Measurements from ENCODE around the gene PREPL. TPM values are rescaled to one million over a fixed set of nuclear protein-coding genes. Genes with fewer than 3 reads are reported as not detected.

PREPL gene
- total RNA-seq, 2 experiments from 2014 or later = 31.5 to 38.6 TPM

- ChIA-PET CTCF (no interaction called here), POLR2A (no interaction called here)
- H3K27ac Mint-ChIP-seq = no peak overlapping the region
- intact Hi-C loops (cut with DNase I, micrococcal nuclease) = no loop called here
- no peaks in the 10 kb centered on the region for H3K36me3 Mint-ChIP-seq (ENCODE audit: low read depth)
- no peak overlapping the region for H3K4me3 Mint-ChIP-seq
- DNase-seq (no peak), ATAC-seq (no peak)
- no peaks in the 10 kb centered on the region for H3K9me3 Mint-ChIP-seq (ENCODE audit: low read depth)
- H3K4me1 Mint-ChIP-seq = no peaks in the 10 kb centered on the region
- no peaks in the 10 kb centered on the region for H3K27me3 Mint-ChIP-seq
These were observed 85.4 kb downstream of the PREPL start for GRCh38 chr2:44275927-44276303.

DNA sequence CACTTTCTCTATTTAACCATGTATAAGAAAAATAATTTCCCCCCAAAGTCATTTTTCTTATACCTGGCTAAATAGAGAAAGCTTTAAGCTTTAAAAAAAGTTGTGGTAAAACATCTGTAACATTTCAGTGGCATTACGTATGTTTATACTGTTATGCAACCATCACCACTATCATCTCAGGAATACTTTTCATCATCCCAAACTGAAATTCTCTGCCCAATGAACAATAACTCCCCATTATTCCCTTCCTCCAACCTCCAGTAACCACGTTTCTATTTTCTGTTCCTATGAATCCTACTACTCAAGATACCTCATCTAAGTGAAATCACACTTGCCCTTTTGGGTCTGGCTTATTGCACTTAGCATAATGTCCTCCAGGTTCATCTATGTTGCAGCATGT is 87.7 kb downstream of the PREPL start:
- H3K27me3 Mint-ChIP-seq = no peaks in the 10 kb centered on the region
- ATAC-seq (no peak), DNase-seq (no peak)
- intact Hi-C loops (cut with DNase I, micrococcal nuclease) = no loop called here
- H3K9me3 Mint-ChIP-seq (ENCODE audit: low read depth) = peaks cover 1% of the 10 kb centered on the region
- POLR2A ChIA-PET = interaction anchor here (0.6 kb wide), 1 partner anchor 227 kb away, joined by 5 read pairs; no protein-coding TSS in a partner anchor
- CTCF ChIA-PET = interaction anchor here (0.6 to 2.0 kb wide), 4 partner anchors 10 to 940 kb away, joined by 3 to 4 read pairs (median 4); no protein-coding TSS in a partner anchor
- H3K36me3 Mint-ChIP-seq (ENCODE audit: low read depth) = no peaks in the 10 kb centered on the region
- H3K27ac Mint-ChIP-seq = no peak overlapping the region
- H3K4me3 Mint-ChIP-seq = no peak overlapping the region
- H3K4me1 Mint-ChIP-seq = no peaks in the 10 kb centered on the region

DNA sequence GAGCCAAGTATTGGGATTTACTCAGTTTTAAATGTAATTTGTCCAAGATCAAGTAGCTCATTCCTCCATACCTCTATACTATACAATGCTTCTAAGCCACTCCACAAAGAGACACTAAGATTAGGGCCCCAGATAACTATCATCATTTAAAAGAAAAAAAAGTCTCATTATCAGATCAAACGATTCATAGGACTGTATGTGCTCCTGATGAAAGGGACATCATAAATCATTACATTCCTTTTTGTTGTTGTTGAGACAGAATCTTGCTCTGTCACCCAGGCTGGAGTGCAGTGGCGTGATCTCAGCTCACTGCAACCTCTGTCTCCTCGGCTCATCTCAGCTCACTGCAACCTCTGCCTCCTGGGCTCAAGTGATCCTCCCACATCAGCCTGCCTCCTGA is 88.2 kb downstream of the PREPL start:
- DNase-seq (no peak), ATAC-seq (no peak)
- Mint-ChIP-seq H3K27me3 (no peaks in the 10 kb centered on the region), H3K4me3 (no peak overlapping the region), H3K36me3 (ENCODE audit: low read depth) (no peaks in the 10 kb centered on the region), H3K27ac (no peak overlapping the region), H3K4me1 (no peaks in the 10 kb centered on the region), H3K9me3 (ENCODE audit: low read depth) (peaks cover 1% of the 10 kb centered on the region)
- CTCF ChIA-PET = interaction anchor here (0.6 to 2.0 kb wide), 3 partner anchors 10 to 940 kb away, joined by 3 to 4 read pairs (median 4); no protein-coding TSS in a partner anchor
- POLR2A ChIA-PET = no interaction called here
- intact Hi-C loops (cut with DNase I, micrococcal nuclease) = no loop called here

DNA sequence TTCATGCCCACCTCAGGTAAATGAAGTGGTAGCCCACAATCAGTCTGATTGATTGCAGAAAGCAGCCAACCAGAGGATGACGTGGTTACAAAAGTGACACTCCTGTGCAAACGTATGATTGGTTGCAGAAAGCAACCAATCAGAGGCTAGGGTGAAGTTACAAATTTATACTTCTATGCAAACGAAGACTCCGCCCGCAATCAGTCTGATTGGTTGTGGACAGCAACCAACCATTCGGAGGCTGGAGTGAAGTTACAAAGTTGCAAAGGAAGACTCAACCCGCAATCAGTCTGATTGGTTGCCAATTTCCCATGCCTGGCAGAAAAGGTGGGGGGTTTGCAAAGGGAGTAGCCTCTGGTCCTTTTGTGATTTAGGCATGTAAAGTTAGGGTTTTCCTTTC is 90.0 kb downstream of the PREPL start:
- ChIA-PET POLR2A (interaction anchor here (0.6 kb wide), 1 partner anchor 225 kb away, joined by 4 read pairs; no protein-coding TSS in a partner anchor), CTCF (no interaction called here)
- DNase-seq = no peak
- no peak for ATAC-seq
- intact Hi-C loops (cut with DNase I, micrococcal nuclease) = no loop called here
- no peaks in the 10 kb centered on the region for H3K36me3 Mint-ChIP-seq (ENCODE audit: low read depth)
- H3K27me3 Mint-ChIP-seq = no peaks in the 10 kb centered on the region
- no peak overlapping the region for H3K4me3 Mint-ChIP-seq
- no peaks in the 10 kb centered on the region for H3K4me1 Mint-ChIP-seq
- H3K9me3 Mint-ChIP-seq (ENCODE audit: low read depth) = peaks cover 1% of the 10 kb centered on the region
- H3K27ac Mint-ChIP-seq = no peak overlapping the region

- DNase-seq (no peak), ATAC-seq (no peak)
- ChIA-PET POLR2A (no interaction called here), CTCF (no interaction called here)
- intact Hi-C loops (cut with DNase I, micrococcal nuclease) = no loop called here
- H3K9me3 Mint-ChIP-seq (ENCODE audit: low read depth) = peaks cover 1% of the 10 kb centered on the region
- no peaks in the 10 kb centered on the region for H3K27me3 Mint-ChIP-seq
- no peaks in the 10 kb centered on the region for H3K36me3 Mint-ChIP-seq (ENCODE audit: low read depth)
- H3K27ac Mint-ChIP-seq = no peak overlapping the region
- H3K4me3 Mint-ChIP-seq = no peak overlapping the region
- no peaks in the 10 kb centered on the region for H3K4me1 Mint-ChIP-seq
These were observed 91.5 kb downstream of the PREPL start for GRCh38 chr2:44269831-44270230.

DNA sequence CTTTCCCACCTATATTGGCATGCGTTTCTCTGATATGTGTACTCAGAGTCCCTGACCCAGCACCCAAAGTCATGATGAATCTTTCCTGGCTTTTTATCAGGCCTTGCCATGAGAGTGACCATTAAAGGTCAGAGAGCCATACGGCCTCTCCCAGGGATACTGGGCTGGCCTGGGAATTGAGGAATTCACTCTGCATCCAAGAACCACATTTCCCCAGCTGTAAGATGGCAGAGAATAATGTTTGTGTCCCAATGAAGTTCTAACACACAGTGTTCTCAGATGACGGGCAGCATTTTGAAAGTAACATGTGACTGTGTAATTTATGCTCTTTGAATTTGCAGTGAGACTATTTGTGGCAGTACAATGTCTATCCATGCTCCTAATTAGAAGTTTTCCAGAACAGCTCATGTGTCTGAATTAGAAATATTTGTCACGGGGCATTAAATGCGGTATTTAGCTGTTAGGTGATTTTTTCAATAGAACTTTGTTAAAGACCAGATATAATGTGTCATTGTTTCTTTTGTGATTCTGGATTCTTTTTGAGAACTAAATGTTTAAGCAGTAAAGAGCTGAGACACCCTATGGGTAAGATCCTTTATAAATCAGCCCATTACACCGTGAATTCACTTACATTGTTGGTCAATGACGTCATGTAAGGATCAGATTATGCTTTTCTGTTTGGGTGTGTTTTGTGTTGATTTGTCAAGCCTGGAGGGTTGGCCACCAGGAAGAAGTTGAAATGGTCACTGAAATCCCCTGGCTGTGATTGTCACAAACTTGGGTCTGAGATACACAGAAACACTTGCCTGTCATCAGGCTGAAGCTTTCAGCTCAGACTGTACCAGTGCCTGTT is 93.3 kb downstream of the PREPL start:
- CTCF ChIA-PET = interaction anchor here (0.6 to 1.5 kb wide), 3 partner anchors 31 to 210 kb away, joined by 3 to 4 read pairs (median 3); no protein-coding TSS in a partner anchor
- intact Hi-C loops (cut with DNase I, micrococcal nuclease) = no loop called here
- no peak for ATAC-seq
- H3K36me3 Mint-ChIP-seq (ENCODE audit: low read depth) = no peaks in the 10 kb centered on the region
- POLR2A ChIA-PET = no interaction called here
- peaks cover 1% of the 10 kb centered on the region for H3K9me3 Mint-ChIP-seq (ENCODE audit: low read depth)
- H3K4me3 Mint-ChIP-seq = no peak overlapping the region
- no peaks in the 10 kb centered on the region for H3K27me3 Mint-ChIP-seq
- H3K27ac Mint-ChIP-seq = no peak overlapping the region
- H3K4me1 Mint-ChIP-seq = no peaks in the 10 kb centered on the region
- DNase-seq = no peak

Other genes with a start within 250 kb of the PREPL start
- 10 to 100 TPM; 34.8 to 42.0 TPM for gene PPM1B, start 192.6 kb downstream of the PREPL start, total RNA-seq
- not detected for gene SLC3A1, start 86.0 kb downstream of the PREPL start, total RNA-seq
- 10 to 100 TPM; 10.8 to 13.3 TPM for gene CAMKMT, start 453 bp upstream of the PREPL start, total RNA-seq

All from activated CD4-positive, alpha-beta T cell treated with anti-CD3 and anti-CD28 coated beads for 36 hours (primary cell).